GM12878 (cell line): ENCODE data around the gene ALDH3B2. TPM values are rescaled to one million over a fixed set of nuclear protein-coding genes. Genes with fewer than 3 reads are reported as not detected.
"Not testable (repeated sequence)": the region's sequence is repeated elsewhere in the genome, so short reads cannot be mapped to it uniquely, and the experiment has no call there.

Source experiments
- ATAC-seq: fragments of 200-7000 bp; cut with Tn5 transposase; 3 replicates; pipeline ENCODE4 v1.9.1; 2020; ENCODE audit warnings: mild to moderate bottlenecking, moderate library complexity
- BruUV-seq: library from RNA; stranded (reverse); fragments of 400-500 nt; replicated peaks from 2 replicates; lab custom pipeline; 2021; lab: Mats Ljungman, UMichigan
- CTCF ChIA-PET: fragments of 300-600 bp; sonication (Branson Sonifier 250); formaldehyde crosslinking; extraction: SDS; loops from one replicate; lab custom pipeline; 2021; ENCODE audit warnings: inconsistent platforms; lab: Yijun Ruan, JAX
- POLR2A ChIA-PET: fragments of 350-600 bp; formaldehyde crosslinking; extraction: SDS; loops from one replicate; lab custom pipeline; 2021; ENCODE audit warnings: inconsistent platforms; lab: Charles Lee
- RAD21 ChIA-PET: fragments of 300-600 bp; sonication (Branson Sonifier 250); formaldehyde crosslinking; loops from one replicate; lab custom pipeline; 2023; ENCODE audit warnings: antibody characterized with exemption; ENCODE audit not compliant: unreplicated experiment; lab: Charles Lee
- SMC1A ChIA-PET: fragments of 300-600 bp; sonication (Branson Sonifier 250); formaldehyde crosslinking; loops from one replicate; lab custom pipeline; 2023; ENCODE audit not compliant: unreplicated experiment, uncharacterized antibody; lab: Charles Lee
- DNase-seq: peaks from one replicate; pipeline ENCODE4 v3.0.0-alpha.2; 2011; ENCODE audit warnings: low read depth, low spot score
- FAIRE-seq: peaks from 3 replicates; lab custom pipeline; 2011; peaks lifted over from hg19 to GRCh38; lab: Jason Lieb, UNC
- H2AFZ ChIP-seq: 2 replicates; pipeline ENCODE4 v1.6.0; 2011; ENCODE audit warnings: low read depth, low read length, control low read depth; ENCODE audit not compliant: control insufficient read depth
- H3K27ac ChIP-seq: 2 replicates; pipeline ENCODE4 v1.5.1; 2011; ENCODE audit warnings: control low read depth; ENCODE audit not compliant: control insufficient read depth, insufficient read depth
- H3K27me3 ChIP-seq, 2 experiments: replicated peaks in 1 of 2; 2 replicates each; pipeline versions ENCODE4 v1.6.0 to v1.6.1; 2011; ENCODE audit warnings: low read length in 1 of 2; ENCODE audit not compliant: control insufficient read depth in 2 of 2, insufficient read depth in 2 of 2
- H3K36me3 ChIP-seq, 2 experiments: 2 replicates each; pipeline ENCODE4 v1.5.1; 2011; ENCODE audit warnings: low read length in 1 of 2; ENCODE audit not compliant: control insufficient read depth in 2 of 2, insufficient read depth in 2 of 2
- H3K4me1 ChIP-seq: 2 replicates; pipeline ENCODE4 v1.6.1; 2011; ENCODE audit warnings: mild to moderate bottlenecking, low read length, moderate library complexity, mixed read lengths; ENCODE audit not compliant: control insufficient read depth, insufficient read depth
- H3K4me2 ChIP-seq: 2 replicates; pipeline ENCODE4 v1.6.0; 2011; ENCODE audit warnings: control low read depth; ENCODE audit not compliant: control insufficient read depth, insufficient read depth
- H3K4me3 ChIP-seq: fragments of 200-600 bp; sonication (generic); 2 replicates; pipeline ENCODE4 v1.5.1; 2016
- H3K79me2 ChIP-seq: 2 replicates; pipeline ENCODE4 v1.6.0; 2011; ENCODE audit warnings: low read length; ENCODE audit not compliant: control insufficient read depth, insufficient read depth
- H3K9ac ChIP-seq: 2 replicates; pipeline ENCODE4 v1.8.0; 2011; ENCODE audit warnings: low read length, control low read depth, mixed read lengths; ENCODE audit not compliant: control insufficient read depth, insufficient read depth
- H3K9me3 ChIP-seq: replicated peaks from 3 replicates; pipeline ENCODE4 v1.5.1; 2011; ENCODE audit warnings: mild to moderate bottlenecking, low read length; ENCODE audit not compliant: control insufficient read depth, insufficient read depth
- H4K20me1 ChIP-seq: 2 replicates; pipeline ENCODE4 v1.6.0; 2011; ENCODE audit not compliant: control insufficient read depth, insufficient read depth
- CHD1 ChIP-seq: IDR thresholded peaks from 2 replicates; pipeline ENCODE4 v1.6.1; 2012; ENCODE audit warnings: low read depth, low read length, improper control_type of control experiment
- ESRRA ChIP-seq: IDR thresholded peaks from 2 replicates; pipeline ENCODE4 v1.6.1; 2012; ENCODE audit warnings: mild to moderate bottlenecking, low read length, improper control_type of control experiment
- SP1 ChIP-seq: IDR thresholded peaks from one replicate; pipeline ENCODE4 v1.6.1; 2011; ENCODE audit warnings: low read depth, low read length
- TCF7 ChIP-seq: IDR thresholded peaks from 2 replicates; pipeline ENCODE4 v1.6.1; 2014; ENCODE audit warnings: antibody characterized with exemption, borderline replicate concordance
- WGBS: methylation state at CpG from one replicate; pipeline ENCODE4 v1.1.6; 2016; ENCODE audit warnings: low lambda C conversion rate; ENCODE audit not compliant: insufficient replicate concordance, insufficient coverage; ENCODE audit errors: missing lambda C conversion rate; 5-methylcytosine and 5-hydroxymethylcytosine counted together
- in situ Hi-C: fragments of 300-500 bp; cut with MboI; formaldehyde crosslinking; loops from 9 replicates; pipeline ENCODE4 v1.14.3; 2018; ENCODE audit warnings: mixed read lengths
- intact Hi-C: fragments of 100-400 bp; cut with micrococcal nuclease; formaldehyde crosslinking; loops from one replicate; pipeline ENCODE4 v1.14.2; 2022; ENCODE audit not compliant: unreplicated experiment
- polyA plus RNA-seq, 11 experiments: library from polyadenylated mRNA; depleted of rRNA in 4 of 11; unstranded in 6 of 11; stranded (reverse) in 5 of 11; fragments of >200 nt; fragmentation: Nextera tagmentation in 4 of 11; fragmentation: Illumina TruSeq in 1 of 11; extraction: Ambion mirVana in 4 of 11; extraction: Trizol in 1 of 11; gene quantifications; 1 replicate in 1 of 11; 2 replicates in 10 of 11; pipeline versions ENCODE4 v1.2.1 to v1.2.3, GENCODE V29; 2011 to 2016; ENCODE audit warnings: inconsistent platforms in 2 of 11, missing spikeins in 2 of 11, low read depth in 1 of 11
- total RNA-seq, 4 experiments: library from RNA; depleted of rRNA in 3 of 4; stranded (reverse); fragments of >200 nt in 3 of 4; fragmentation: Illumina TruSeq in 1 of 4; extraction: Trizol in 1 of 4; gene quantifications; 2 replicates each; pipeline versions ENCODE4 v1.2.1 to v1.2.3, GENCODE V29; 2013 to 2021
- TF ChIP-seq, protein P1 (sequence below): IDR thresholded peaks from 2 replicates; pipeline ENCODE4 v1.6.1; 2012; ENCODE audit warnings: low read depth, low read length, improper control_type of control experiment

Gene ALDH3B2
- total and polyA plus RNA-seq, 10 of the 15 experiments (the other 5 are each of a cell fraction or from before 2014, with no cell fraction given) = 0.09 to 0.17 TPM; not detected in 8

DNA sequence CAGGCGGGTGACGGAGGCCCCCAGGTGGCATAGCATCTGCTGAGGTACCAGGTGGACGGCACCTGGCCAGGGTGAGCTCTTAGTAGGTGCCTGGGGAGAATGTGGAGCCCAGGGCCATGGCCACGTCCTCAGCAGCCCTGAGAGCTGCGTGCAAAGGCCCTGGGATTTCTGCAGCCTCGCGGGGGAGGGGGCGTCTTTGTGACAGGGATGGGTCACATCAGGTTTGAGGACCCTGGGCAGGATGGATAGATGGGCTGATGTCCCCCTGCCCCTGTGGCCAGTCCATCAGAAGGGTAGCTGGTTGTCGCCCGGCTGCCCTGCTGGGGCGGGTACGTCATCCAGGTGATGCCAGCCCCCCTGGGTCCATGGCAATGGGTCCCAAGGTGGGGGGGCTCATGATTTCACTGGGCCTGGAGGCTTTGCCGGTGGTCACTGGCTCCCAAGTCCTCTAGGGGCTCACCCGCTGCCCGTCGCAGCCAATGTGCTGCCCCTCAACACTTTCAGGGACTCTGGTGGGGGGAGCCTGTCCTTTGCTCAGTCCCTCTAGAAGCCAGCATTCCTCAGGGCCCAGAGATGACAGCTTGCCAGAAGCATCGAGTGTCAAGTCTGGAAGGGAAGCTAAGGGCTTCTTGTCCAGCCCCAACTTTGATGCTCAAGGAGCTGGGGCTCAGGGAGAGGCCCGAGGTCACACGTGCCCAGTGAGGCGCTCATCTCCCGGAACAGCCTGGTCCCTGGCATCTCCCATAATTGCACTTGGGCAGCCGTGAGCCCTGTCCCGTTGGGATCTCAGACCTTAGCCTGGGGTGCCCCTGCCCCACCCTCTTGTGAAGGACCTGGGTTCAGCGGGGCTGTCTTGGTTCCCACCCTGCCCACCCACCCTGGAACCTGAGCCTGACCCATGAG is 35.6 kb downstream of the ALDH3B2 start (continued):
- TF ChIP-seq, protein P1, sequence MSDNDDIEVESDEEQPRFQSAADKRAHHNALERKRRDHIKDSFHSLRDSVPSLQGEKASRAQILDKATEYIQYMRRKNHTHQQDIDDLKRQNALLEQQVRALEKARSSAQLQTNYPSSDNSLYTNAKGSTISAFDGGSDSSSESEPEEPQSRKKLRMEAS = no peak
- no peak for TF ChIP-seq CHD1
- TF ChIP-seq SP1 = no peak
- TF ChIP-seq ESRRA = no peak
- no peak for TF ChIP-seq TCF7

DNA sequence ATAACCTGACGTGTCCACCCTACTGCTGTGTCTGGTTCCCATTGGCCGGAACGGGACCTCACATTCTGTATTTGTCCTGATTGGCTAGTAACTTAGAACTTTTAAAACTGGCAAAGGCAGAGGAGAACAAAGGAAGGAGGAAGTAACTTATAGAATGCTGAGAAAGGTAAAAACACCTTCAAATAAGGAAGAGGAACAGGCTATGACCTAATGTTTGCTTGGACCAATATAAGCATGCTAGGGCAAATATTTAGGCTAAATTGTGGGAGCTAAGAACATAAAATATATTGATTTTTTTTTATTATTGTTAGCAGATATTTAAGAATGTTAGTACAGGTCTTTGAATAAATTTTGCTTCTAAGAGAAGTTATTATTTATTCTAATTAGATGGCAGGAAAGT is 37.0 kb downstream of the ALDH3B2 start:
- H3K9ac ChIP-seq, H3K79me2 ChIP-seq, intact Hi-C loops, H3K27me3 ChIP-seq, BruUV-seq, H3K4me3 ChIP-seq, H3K4me2 ChIP-seq, in situ Hi-C loops, H3K27ac ChIP-seq, H3K4me1 ChIP-seq, FAIRE-seq, H2AFZ ChIP-seq, H3K36me3 ChIP-seq, DNase-seq, POLR2A ChIA-PET, H4K20me1 ChIP-seq, H3K9me3 ChIP-seq, SMC1A ChIA-PET, ATAC-seq: not testable (repeated sequence)
- RAD21 ChIA-PET = interaction anchor here (1.7 to 2.2 kb wide), 2 partner anchors 22 to 55 kb away, joined by 5 to 7 read pairs; no protein-coding TSS in a partner anchor
- CTCF ChIA-PET = interaction anchor here (1.0 to 4.6 kb wide), 4 partner anchors 8 to 65 kb away, joined by 3 to 26 read pairs (median 5); partner anchors contain the start of gene NUDT8
- 62% methylated on average over 3 of the region's 3 CpGs for WGBS
